ENCODE data around the gene ST7. TPM values are rescaled to one million over a fixed set of nuclear protein-coding genes. Genes with fewer than 3 reads are reported as not detected.

ST7 gene
- total RNA-seq, 1 experiment from 2014 or later = 14.7 TPM

DNA sequence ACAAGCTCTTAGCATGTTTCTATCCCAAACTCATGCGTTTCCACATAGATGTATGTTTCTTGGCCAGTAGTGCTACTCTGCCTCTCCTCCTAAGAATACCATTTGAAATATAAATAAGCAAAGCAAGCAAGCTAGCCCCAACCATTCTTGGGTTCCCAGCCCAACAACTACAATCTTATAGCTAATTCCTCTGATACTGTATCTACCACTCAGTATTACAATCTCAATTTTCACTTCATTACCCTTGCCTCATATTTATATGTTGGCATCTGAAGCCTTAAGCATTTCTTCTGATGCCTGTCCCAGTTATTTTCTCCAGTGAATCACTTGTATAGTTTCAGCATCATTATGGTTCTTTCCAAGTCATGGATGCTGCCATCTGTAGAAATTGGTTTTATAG is 181.1 kb downstream of the ST7 start:
- DNase-seq (ENCODE audit: low spot score) = no peak
- in situ Hi-C loops (cut with HindIII; ENCODE audit: low sequenced_read_pairs) = no loop called here

DNA sequence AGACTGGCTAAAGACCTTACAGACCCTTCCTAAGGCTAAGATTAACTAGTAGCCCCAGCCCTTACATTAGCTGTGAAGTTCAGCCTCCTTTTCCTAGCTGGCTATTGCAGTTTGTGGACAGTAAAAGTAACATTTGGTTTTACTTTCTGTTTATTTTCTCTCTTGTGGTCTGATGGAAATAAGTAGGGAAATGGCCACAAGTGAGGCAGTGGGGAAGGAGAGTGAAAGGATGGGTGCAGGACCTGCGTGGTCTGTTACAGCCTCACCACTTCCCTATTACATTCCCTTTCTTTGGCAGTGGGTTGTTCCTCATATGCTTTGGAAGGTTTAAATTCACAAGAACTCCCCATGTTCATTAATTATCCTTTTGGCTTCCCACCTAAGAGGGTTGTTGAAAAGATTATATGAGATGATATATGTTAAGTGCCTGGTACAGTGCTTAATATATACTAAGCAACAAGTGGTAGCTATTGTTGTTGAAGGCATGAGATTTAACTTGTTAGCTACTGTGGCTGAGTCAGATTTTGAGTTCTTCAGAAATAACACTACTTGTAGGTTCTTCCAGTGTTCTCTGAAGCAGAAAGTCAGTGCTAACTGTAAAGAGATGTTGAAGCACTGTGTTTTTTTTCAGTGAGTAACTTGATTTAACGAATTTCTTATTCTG is 181.7 kb downstream of the ST7 start:
- no peak for DNase-seq (ENCODE audit: low spot score)
- in situ Hi-C loops (cut with HindIII; ENCODE audit: low sequenced_read_pairs) = no loop called here

DNA sequence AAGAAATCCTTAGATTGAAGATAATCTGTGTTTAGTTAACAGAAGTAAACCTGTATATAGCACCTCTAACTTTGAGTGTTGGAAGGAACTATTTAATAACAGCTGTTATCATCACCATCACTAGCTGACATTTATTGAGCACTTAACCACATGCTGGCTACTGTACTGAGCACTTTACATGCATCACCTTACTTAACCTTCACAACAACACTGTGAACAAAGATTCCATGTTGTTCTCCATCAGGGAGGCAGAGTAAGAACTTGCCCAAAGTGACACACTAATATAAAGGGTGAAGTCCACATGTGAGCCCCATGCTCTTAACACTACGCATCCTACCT is 182.2 kb downstream of the ST7 start:
- in situ Hi-C loops (cut with HindIII; ENCODE audit: low sequenced_read_pairs) = no loop called here
- DNase-seq (ENCODE audit: low spot score) = no peak

DNA sequence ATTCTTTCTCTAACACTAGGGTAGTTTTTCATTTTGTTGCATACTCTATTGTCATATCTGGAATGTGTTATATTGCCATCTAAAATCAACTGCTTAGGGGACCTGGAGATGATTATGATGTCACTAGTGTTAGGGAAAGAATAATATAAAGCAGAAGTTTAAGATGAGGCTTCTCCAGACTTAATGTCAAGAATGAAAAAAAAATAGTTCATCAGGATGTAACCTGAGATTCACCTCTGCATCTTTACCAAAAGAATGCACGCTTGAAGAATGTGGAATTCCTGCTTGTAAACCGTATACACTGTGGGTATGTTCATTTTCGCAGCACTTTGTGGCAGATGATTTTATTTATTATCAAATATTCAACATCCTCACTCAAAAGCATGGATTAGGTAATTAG is 184.6 kb downstream of the ST7 start:
- in situ Hi-C loops (cut with HindIII; ENCODE audit: low sequenced_read_pairs) = no loop called here
- DNase-seq (ENCODE audit: low spot score) = no peak

DNA sequence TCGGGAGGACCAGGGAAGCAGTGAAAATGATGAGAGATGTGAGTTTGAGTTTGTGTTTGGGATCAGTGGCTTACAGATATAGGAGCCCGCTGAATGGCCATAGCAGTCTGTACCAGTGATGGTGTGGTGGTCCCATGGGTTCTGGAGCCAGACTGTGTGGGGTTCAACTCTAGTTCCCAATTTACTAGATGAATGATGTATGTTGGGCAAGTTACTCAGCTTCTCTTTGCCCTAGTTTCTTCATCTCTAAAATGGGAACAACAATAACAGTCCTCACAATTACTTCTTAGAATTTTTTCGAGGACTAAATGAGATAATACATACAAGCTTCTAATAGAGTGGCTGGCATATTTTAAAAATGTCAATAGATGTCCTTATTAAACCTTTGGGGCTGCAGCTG is 185.2 kb downstream of the ST7 start:
- in situ Hi-C loops (cut with HindIII; ENCODE audit: low sequenced_read_pairs) = no loop called here
- DNase-seq (ENCODE audit: low spot score) = no peak

DNA sequence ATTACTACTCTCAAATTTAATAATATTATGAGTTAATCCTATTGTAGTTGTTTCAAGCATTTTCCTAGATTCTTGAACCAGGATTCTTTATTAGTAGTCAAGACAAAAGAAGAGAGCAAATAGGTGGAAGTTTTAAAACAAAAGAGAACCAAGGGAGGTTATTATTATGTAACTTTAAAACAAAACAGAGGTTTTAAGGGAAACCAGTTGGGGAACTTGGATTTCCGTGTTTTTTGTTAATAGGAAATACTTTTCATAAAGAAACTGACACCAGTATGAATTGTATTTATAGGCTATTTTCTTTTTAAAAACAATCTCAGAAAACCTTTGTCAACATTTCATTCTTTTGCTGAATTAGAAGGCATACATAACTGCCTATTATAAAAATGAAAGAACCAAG is 185.7 kb downstream of the ST7 start:
- DNase-seq (ENCODE audit: low spot score) = no peak
- in situ Hi-C loops (cut with HindIII; ENCODE audit: low sequenced_read_pairs) = no loop called here

GRCh38 chr7:117139397-117139984 is 186.2 kb downstream of the ST7 start:
- in situ Hi-C loops (cut with HindIII; ENCODE audit: low sequenced_read_pairs) = no loop called here
- no peak for DNase-seq (ENCODE audit: low spot score)

GRCh38 chr7:117140921-117141320 is 187.6 kb downstream of the ST7 start:
- no peak for DNase-seq (ENCODE audit: low spot score)
- in situ Hi-C loops (cut with HindIII; ENCODE audit: low sequenced_read_pairs) = no loop called here

DNA sequence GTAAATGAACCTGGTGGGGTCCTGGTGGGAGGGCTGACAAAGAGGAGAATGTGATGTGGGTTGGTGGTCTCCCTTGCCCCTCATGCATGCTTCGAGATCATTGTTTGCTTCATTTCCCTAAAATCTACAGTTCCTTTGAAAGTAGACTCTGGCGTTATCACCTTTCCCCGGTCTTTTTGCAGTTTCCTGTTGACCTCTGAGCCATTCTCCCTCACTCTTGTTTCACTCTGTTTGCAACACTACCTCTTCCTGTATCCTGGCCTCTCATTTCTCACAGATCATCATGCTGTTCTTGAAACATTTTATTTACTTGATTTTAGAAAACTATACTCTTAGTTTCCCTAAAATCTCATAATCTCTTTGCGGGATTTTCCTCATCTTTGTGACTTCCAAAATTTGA is 189.8 kb downstream of the ST7 start:
- in situ Hi-C loops (cut with HindIII; ENCODE audit: low sequenced_read_pairs) = no loop called here

DNA sequence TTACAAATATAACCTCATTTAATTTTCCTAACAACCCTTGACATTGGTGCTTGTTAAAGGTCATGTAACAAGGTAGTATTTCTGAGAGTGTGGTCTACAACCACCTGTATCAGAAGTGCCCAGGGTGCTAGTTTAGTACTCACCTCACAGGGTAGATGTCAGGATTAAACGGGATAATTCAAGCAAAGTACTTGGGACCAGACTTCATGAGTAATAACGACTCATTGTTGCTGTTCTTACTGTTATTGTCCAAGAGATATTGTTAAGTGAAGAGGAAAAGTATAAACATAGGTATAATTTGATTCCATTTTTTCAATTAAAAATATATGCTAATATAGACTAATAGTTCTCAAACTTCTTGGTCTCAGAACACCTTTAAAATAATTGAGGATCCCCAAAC is 190.3 kb downstream of the ST7 start:
- DNase-seq (ENCODE audit: low spot score) = no peak

More for the DNA sequence above, 189.8 kb downstream of the ST7 start:
- DNase-seq (ENCODE audit: low spot score) = no peak

DNA sequence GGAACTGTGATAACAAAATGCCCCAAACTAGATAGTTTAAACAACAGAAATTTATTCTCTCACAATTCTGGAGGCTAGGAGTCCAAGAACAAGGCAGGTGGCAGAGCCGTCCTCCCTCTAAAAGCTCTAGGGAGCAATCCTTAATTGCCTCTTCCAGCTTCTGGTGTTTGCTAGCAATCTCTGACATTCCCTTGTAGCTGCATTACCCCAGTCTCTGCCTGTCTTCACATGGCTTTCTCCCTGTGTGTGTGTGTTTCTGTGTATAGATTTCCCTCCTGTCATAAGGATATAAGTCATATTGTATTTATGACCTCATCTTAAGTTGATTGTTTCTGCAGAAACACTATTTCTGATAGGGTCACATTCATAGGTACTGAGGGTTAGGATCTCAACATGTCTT is 192.0 kb downstream of the ST7 start:
- no peak for DNase-seq (ENCODE audit: low spot score)
- in situ Hi-C loops (cut with HindIII; ENCODE audit: low sequenced_read_pairs) = no loop called here

More for the DNA sequence above, 190.3 kb downstream of the ST7 start:
- in situ Hi-C loops (cut with HindIII; ENCODE audit: low sequenced_read_pairs) = no loop called here

GRCh38 chr7:117146059-117146458 is 192.8 kb downstream of the ST7 start:
- in situ Hi-C loops (cut with HindIII; ENCODE audit: low sequenced_read_pairs) = no loop called here
- DNase-seq (ENCODE audit: low spot score) = no peak

GRCh38 chr7:117146511-117146910 is 193.2 kb downstream of the ST7 start:
- DNase-seq (ENCODE audit: low spot score) = no peak
- in situ Hi-C loops (cut with HindIII; ENCODE audit: low sequenced_read_pairs) = no loop called here

DNA sequence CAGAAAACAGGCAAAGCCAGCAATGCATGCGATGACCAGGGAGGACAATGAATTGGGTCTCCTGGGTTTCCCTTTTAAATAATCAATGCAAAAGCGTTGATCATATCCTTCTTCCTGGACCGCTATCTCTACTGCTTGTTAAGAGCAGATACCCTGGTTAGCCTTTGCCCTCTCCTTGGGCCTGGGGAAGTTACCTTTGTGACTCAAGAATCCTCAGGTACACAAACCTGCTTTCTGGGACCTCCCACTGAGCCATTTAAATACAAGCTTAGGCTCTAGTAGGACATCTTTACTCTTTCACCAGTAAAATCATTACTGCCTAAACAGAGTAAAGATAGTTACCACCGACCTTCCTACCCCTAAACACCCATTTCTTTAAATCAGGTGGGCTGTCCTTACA is 195.7 kb downstream of the ST7 start:
- DNase-seq (ENCODE audit: low spot score) = no peak
- in situ Hi-C loops (cut with HindIII; ENCODE audit: low sequenced_read_pairs) = no loop called here

DNA sequence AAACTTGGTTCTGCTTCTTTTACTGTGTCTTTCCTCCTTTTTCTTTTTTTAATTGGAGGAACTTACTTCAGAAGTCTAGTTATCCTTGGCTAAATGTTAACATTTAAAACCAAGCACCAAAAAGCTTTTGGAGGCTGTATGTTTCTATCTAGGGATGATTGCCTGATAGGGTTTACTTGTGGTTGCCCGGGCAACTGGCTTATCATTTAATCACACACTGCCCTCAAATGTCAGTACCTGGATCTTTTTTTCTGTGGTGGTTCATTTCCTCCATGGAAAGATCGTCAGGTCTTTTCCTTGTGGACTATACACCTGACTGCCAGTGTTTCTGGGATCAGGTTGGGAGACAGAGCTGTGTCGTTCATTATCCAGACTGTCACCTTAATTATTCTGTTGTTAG is 196.4 kb downstream of the ST7 start:
- in situ Hi-C loops (cut with HindIII; ENCODE audit: low sequenced_read_pairs) = no loop called here
- DNase-seq (ENCODE audit: low spot score) = no peak

GRCh38 chr7:117152213-117153007 is 199.1 kb downstream of the ST7 start:
- in situ Hi-C loops (cut with HindIII; ENCODE audit: low sequenced_read_pairs) = no loop called here
- DNase-seq (ENCODE audit: low spot score) = no peak

DNA sequence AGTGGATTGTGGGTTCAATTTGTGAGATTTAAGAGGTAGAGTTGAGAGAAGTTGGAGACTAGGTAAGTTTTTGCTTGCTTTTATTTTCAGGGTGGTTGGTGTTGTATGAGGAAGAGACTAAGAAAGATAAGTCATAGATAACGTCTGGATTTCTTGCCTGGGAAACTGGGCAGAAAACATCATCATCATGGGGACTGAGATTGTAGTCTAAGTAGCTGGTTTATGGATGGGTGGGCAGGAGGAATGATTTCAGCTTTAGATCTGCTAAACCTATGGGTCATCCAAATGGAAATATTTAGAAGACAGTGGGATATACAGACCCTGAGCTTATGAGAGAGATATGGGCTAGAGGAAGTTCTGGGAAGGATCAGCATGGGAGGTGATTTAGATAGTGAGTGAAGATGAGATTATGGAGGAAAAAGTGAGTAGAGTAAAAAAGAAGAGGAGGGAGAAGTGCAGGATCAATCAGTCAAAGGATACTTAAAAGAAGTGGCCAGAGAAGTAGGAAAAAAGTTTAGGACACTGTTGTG is 199.8 kb downstream of the ST7 start:
- in situ Hi-C loops (cut with HindIII; ENCODE audit: low sequenced_read_pairs) = no loop called here
- no peak for DNase-seq (ENCODE audit: low spot score)

DNA sequence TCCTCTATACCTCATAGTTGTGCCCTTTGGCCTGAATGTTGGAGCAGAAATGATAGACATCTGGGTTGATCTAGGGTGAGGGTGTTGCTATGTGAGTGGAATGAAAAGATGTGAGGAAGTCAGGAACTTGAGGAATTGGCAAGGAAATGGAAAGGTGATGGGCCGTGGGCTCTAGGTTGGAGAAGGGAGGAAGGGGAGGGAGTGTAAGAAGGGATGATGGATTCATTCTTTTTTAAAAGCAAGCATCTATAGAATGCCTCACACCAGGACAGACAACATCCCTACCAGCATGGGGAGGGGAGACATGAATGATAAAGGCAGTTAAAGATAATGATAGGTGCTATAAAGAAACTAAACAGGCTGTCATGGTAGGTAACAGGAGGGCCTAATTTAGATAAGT is 201.4 kb downstream of the ST7 start:
- in situ Hi-C loops (cut with HindIII; ENCODE audit: low sequenced_read_pairs) = no loop called here
- DNase-seq (ENCODE audit: low spot score) = no peak

DNA sequence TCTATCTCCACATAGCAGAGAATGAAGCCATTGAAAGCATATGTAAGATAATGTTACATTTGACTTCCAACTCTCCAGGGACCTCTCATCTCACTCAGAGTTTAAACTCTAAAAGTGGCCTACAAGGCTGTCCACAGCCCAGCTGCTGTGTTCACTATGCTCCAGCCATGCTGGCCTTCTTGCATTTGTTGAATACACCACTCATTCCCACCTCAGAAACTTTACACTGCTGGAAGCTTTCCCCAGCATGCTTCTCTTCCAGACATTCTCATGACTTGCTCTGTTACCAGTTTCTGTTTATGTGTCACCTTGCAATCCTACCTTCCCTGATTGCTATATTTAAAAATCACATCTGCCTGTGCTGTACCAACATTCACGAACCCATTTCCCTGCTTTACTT is 202.4 kb downstream of the ST7 start:
- no peak for DNase-seq (ENCODE audit: low spot score)
- in situ Hi-C loops (cut with HindIII; ENCODE audit: low sequenced_read_pairs) = no loop called here
